Trophoblast cell (in vitro differentiated cells and primary cell): ENCODE measurements around the gene BAZ2A.
A peak's percentile ranks its signal among the peaks of the same experiment; 100 is the strongest.
"Not testable (repeated sequence)": the region's sequence is repeated elsewhere in the genome, so short reads cannot be mapped to it uniquely, and the experiment has no call there.

Experiments
- DNase-seq, 2 donors: peaks; one replicate each; pipeline ENCODE4 v3.0.0-alpha.2; 2016
- H2AFZ ChIP-seq: 2 replicates; pipeline ENCODE4 v1.6.1; 2013; ENCODE audit warnings: low read length, moderate library complexity, mild to moderate bottlenecking; ENCODE audit not compliant: insufficient read depth, poor library complexity
- H2AK5ac ChIP-seq: 2 replicates; pipeline ENCODE4 v1.6.1; 2013; ENCODE audit warnings: mild to moderate bottlenecking, low read length
- H2BK120ac ChIP-seq: 2 replicates; pipeline ENCODE4 v1.6.1; 2013; ENCODE audit warnings: low read length, mild to moderate bottlenecking, moderate library complexity; ENCODE audit not compliant: insufficient read depth, poor library complexity
- H2BK12ac ChIP-seq: 2 replicates; pipeline ENCODE4 v1.6.1; 2013; ENCODE audit warnings: mild to moderate bottlenecking, low read length, moderate library complexity
- H2BK5ac ChIP-seq: 2 replicates; pipeline ENCODE4 v1.6.1; 2013; ENCODE audit warnings: low read length, low read depth, moderate library complexity, mild to moderate bottlenecking; ENCODE audit not compliant: poor library complexity
- H3K14ac ChIP-seq: 2 replicates; pipeline ENCODE4 v1.6.1; 2013; ENCODE audit warnings: mild to moderate bottlenecking, low read length
- H3K18ac ChIP-seq: 2 replicates; pipeline ENCODE4 v1.6.1; 2013; ENCODE audit warnings: mild to moderate bottlenecking, low read length
- H3K23ac ChIP-seq: 2 replicates; pipeline ENCODE4 v1.6.1; 2013; ENCODE audit warnings: low read length
- H3K27ac ChIP-seq: 2 replicates; pipeline ENCODE4 v1.5.1; 2013; ENCODE audit warnings: low read depth, mild to moderate bottlenecking, inconsistent platforms, low read length, moderate library complexity
- H3K27me3 ChIP-seq: 2 replicates; pipeline ENCODE4 v1.6.1; 2013; ENCODE audit warnings: inconsistent platforms, mild to moderate bottlenecking, low read length, moderate library complexity; ENCODE audit not compliant: insufficient read depth
- H3K36me3 ChIP-seq, 2 experiments: 1 replicate in 1 of 2; 2 replicates in 1 of 2; pipeline ENCODE4 v1.6.1; 2013; ENCODE audit warnings: low read length in 2 of 2, mild to moderate bottlenecking in 2 of 2, moderate library complexity in 1 of 2; ENCODE audit not compliant: insufficient read depth in 2 of 2, control insufficient read depth in 1 of 2
- H3K4ac ChIP-seq: 2 replicates; pipeline ENCODE4 v1.6.1; 2013; ENCODE audit warnings: low read depth, mild to moderate bottlenecking, low read length, moderate library complexity
- H3K4me1 ChIP-seq, 2 experiments: 1 replicate in 1 of 2; 2 replicates in 1 of 2; pipeline ENCODE4 v1.6.1; 2013; ENCODE audit warnings: low read length in 2 of 2, mild to moderate bottlenecking in 2 of 2, moderate library complexity in 1 of 2; ENCODE audit not compliant: insufficient read depth in 2 of 2, control insufficient read depth in 1 of 2
- H3K4me2 ChIP-seq: 2 replicates; pipeline ENCODE4 v1.6.1; 2013; ENCODE audit warnings: inconsistent platforms, mild to moderate bottlenecking, low read length, moderate library complexity
- H3K4me3 ChIP-seq: 2 replicates; pipeline ENCODE4 v1.5.1; 2013; ENCODE audit warnings: mild to moderate bottlenecking, low read depth, low read length, inconsistent platforms
- H3K79me1 ChIP-seq: one replicate; pipeline ENCODE4 v1.6.1; 2013; ENCODE audit warnings: low read length
- H3K79me2 ChIP-seq: 2 replicates; pipeline ENCODE4 v1.6.1; 2013; ENCODE audit warnings: low read length, mild to moderate bottlenecking; ENCODE audit not compliant: control insufficient read depth, insufficient read depth, poor library complexity
- H3K9ac ChIP-seq: 2 replicates; pipeline ENCODE4 v1.6.1; 2013; ENCODE audit warnings: mild to moderate bottlenecking, low read length
- H3K9me3 ChIP-seq: 2 replicates; pipeline ENCODE4 v1.6.1; 2013; ENCODE audit warnings: low read depth, mild to moderate bottlenecking, control low read depth, inconsistent platforms, low read length; ENCODE audit not compliant: insufficient read depth
- H4K12ac ChIP-seq: 2 replicates; pipeline ENCODE4 v1.6.1; 2013; ENCODE audit warnings: low read depth, mild to moderate bottlenecking, low read length, moderate library complexity
- H4K8ac ChIP-seq: 2 replicates; pipeline ENCODE4 v1.6.1; 2013; ENCODE audit warnings: low read depth, mild to moderate bottlenecking, low read length, moderate library complexity
- H4K91ac ChIP-seq: one replicate; pipeline ENCODE4 v1.6.1; 2013; ENCODE audit warnings: low read depth, mild to moderate bottlenecking, low read length, moderate library complexity
- WGBS: extraction: QIAGEN DNeasy Blood & Tissue Kit; methylation state at CpG from one replicate; pipeline ENCODE4 v1.1.7; 2013; ENCODE audit warnings: missing lambda C conversion rate; ENCODE audit not compliant: insufficient read length, insufficient coverage; ENCODE audit errors: extremely low coverage; 5-methylcytosine and 5-hydroxymethylcytosine counted together

Gene BAZ2A

GRCh38 chr12:56661560-56661959, 31.4 kb upstream of the BAZ2A start:
- Histone ChIP-seq H3K4ac (no peak overlapping the region), H3K4me2 (no peak overlapping the region), H3K4me3 (no peak overlapping the region), H3K27ac (no peak overlapping the region), H4K12ac (no peak overlapping the region), H4K91ac (no peak overlapping the region), H3K79me2 (no peaks in the 10 kb centered on the region), H3K9ac (no peak overlapping the region), H2BK12ac (no peak overlapping the region), H3K27me3 (no peaks in the 10 kb centered on the region), H2BK5ac (no peak overlapping the region), H3K36me3 (peaks cover 8 to 14% of the 10 kb centered on the region in 2 experiments), H3K4me1 (no peaks in the 10 kb centered on the region), H2AK5ac (no peak overlapping the region), H3K9me3 (no peaks in the 10 kb centered on the region), H2AFZ (no peak overlapping the region), H4K8ac (no peak overlapping the region), H3K23ac (no peak overlapping the region), H3K18ac (no peak overlapping the region), H3K79me1 (no peaks in the 10 kb centered on the region), H3K14ac (no peak overlapping the region), H2BK120ac (no peak overlapping the region)
- no CpG with 5 or more reads among the region's 7 CpGs for whole genome bisulfite sequencing
- DNase-seq, result peak in 1 of 2 donors; percentile 32

GRCh38 chr12:56658921-56659320, 28.8 kb upstream of the BAZ2A start:
- DNase-seq, result no peak
- no peaks in the 10 kb centered on the region for H3K79me1 ChIP-seq
- H3K18ac ChIP-seq, result no peak overlapping the region
- no peak overlapping the region for H3K4ac ChIP-seq
- H3K9ac ChIP-seq, result no peak overlapping the region
- no peaks in the 10 kb centered on the region for H3K79me2 ChIP-seq
- no peaks in the 10 kb centered on the region for H3K4me1 ChIP-seq
- peaks cover 4 to 5% of the 10 kb centered on the region in 2 experiments for H3K36me3 ChIP-seq
- H3K27me3 ChIP-seq, result no peaks in the 10 kb centered on the region
- no peak overlapping the region for H4K91ac ChIP-seq
- H3K14ac ChIP-seq, result no peak overlapping the region
- H2BK12ac ChIP-seq, result no peak overlapping the region
- WGBS, result no CpG with 5 or more reads among the region's 1 CpG
- H2AK5ac ChIP-seq, result no peak overlapping the region
- no peak overlapping the region for H3K4me3 ChIP-seq
- no peak overlapping the region for H2BK120ac ChIP-seq
- no peaks in the 10 kb centered on the region for H3K9me3 ChIP-seq
- H3K23ac ChIP-seq, result no peak overlapping the region
- no peak overlapping the region for H4K8ac ChIP-seq
- H4K12ac ChIP-seq, result no peak overlapping the region
- H3K4me2 ChIP-seq, result no peak overlapping the region
- H3K27ac ChIP-seq, result no peak overlapping the region
- no peak overlapping the region for H2BK5ac ChIP-seq
- no peak overlapping the region for H2AFZ ChIP-seq

GRCh38 chr12:56657416-56658379, 27.6 kb upstream of the BAZ2A start:
- no peak overlapping the region for H2AK5ac ChIP-seq
- no peak for DNase-seq
- H3K9ac ChIP-seq, result no peak overlapping the region
- no peak overlapping the region for H2BK12ac ChIP-seq
- H3K79me2 ChIP-seq, result no peaks in the 10 kb centered on the region
- H2BK5ac ChIP-seq, result no peak overlapping the region
- no peak overlapping the region for H4K12ac ChIP-seq
- no peak overlapping the region for H3K23ac ChIP-seq
- H3K79me1 ChIP-seq, result no peaks in the 10 kb centered on the region
- H3K4me1 ChIP-seq, result no peaks in the 10 kb centered on the region
- H3K27me3 ChIP-seq, result no peaks in the 10 kb centered on the region
- H2AFZ ChIP-seq, result no peak overlapping the region
- H3K4ac ChIP-seq, result no peak overlapping the region
- H3K18ac ChIP-seq, result no peak overlapping the region
- no peak overlapping the region for H3K27ac ChIP-seq
- no peak overlapping the region for H3K4me3 ChIP-seq
- peaks cover 4 to 5% of the 10 kb centered on the region in 2 experiments for H3K36me3 ChIP-seq
- no peaks in the 10 kb centered on the region for H3K9me3 ChIP-seq
- no peak overlapping the region for H4K91ac ChIP-seq
- H4K8ac ChIP-seq, result no peak overlapping the region
- no peak overlapping the region for H3K14ac ChIP-seq
- no peak overlapping the region for H3K4me2 ChIP-seq
- no CpG with 5 or more reads among the region's 7 CpGs for WGBS
- no peak overlapping the region for H2BK120ac ChIP-seq

GRCh38 chr12:56653781-56654180, 23.7 kb upstream of the BAZ2A start:
- H2AFZ ChIP-seq, H3K27ac ChIP-seq, H3K4ac ChIP-seq, H3K9ac ChIP-seq, H2AK5ac ChIP-seq, DNase-seq, H3K14ac ChIP-seq, H2BK120ac ChIP-seq, H3K9me3 ChIP-seq, H3K79me2 ChIP-seq, H3K23ac ChIP-seq, H4K12ac ChIP-seq, H3K27me3 ChIP-seq, H2BK12ac ChIP-seq, H3K36me3 ChIP-seq, H3K4me2 ChIP-seq, H4K91ac ChIP-seq, H3K18ac ChIP-seq, H3K79me1 ChIP-seq, H2BK5ac ChIP-seq, H3K4me3 ChIP-seq, H3K4me1 ChIP-seq, H4K8ac ChIP-seq: not testable (repeated sequence)
- no CpG with 5 or more reads among the region's 5 CpGs for WGBS
